A549 (cell line): ENCODE results near the gene MAFG.

ENCODE experiments used
- EP300 ChIP-seq, 2 experiments: fragments of >200 bp; sonication (Bioruptor Twin); formaldehyde crosslinking; IDR thresholded peaks; 2 replicates in 1 of 2; 3 replicates in 1 of 2; pipeline ENCODE4 v1.6.1; 2016 to 2017
- POLR2A ChIP-seq: IDR thresholded peaks from 2 replicates; pipeline ENCODE4 v1.6.1; 2012; ENCODE audit warnings: mild to moderate bottlenecking, low read length
- TF ChIP-seq, protein P1 (sequence below): IDR thresholded peaks from 2 replicates; pipeline ENCODE4 v1.6.1; 2012

- no peak for TF ChIP-seq POLR2A
- TF ChIP-seq, protein P1, sequence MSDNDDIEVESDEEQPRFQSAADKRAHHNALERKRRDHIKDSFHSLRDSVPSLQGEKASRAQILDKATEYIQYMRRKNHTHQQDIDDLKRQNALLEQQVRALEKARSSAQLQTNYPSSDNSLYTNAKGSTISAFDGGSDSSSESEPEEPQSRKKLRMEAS = no peak
- TF ChIP-seq EP300 (IDR thresholded peaks at IDR 0.05) = no peak
Observed at GRCh38 chr17:81968850-81969812, 41.6 kb upstream of the MAFG start.
